Upper lobe of right lung (tissue), 1 donor: ENCODE results near the gene ZNF469. TPM values are rescaled to one million over a fixed set of nuclear protein-coding genes. Genes with fewer than 3 reads are reported as not detected.

Experiments
- ATAC-seq: fragments of 200-7000 bp; cut with Tn5 transposase; one replicate; pipeline ENCODE4 v1.9.1; 2020; ENCODE audit warnings: mild to moderate bottlenecking, moderate library complexity
- DNase-seq: peaks from one replicate; pipeline ENCODE4 v3.0.0-alpha.2; 2020
- H3K27ac ChIP-seq: fragments of 200-600 bp; one replicate; pipeline ENCODE4 v1.8.0; 2022
- H3K27me3 ChIP-seq: fragments of 200-600 bp; one replicate; pipeline ENCODE4 v1.8.0; 2022; ENCODE audit warnings: mild to moderate bottlenecking
- H3K36me3 ChIP-seq: fragments of 200-600 bp; one replicate; pipeline ENCODE4 v1.8.0; 2022
- H3K4me1 ChIP-seq: fragments of 200-600 bp; one replicate; pipeline ENCODE4 v1.8.0; 2022
- H3K4me3 ChIP-seq: fragments of 200-600 bp; one replicate; pipeline ENCODE4 v1.8.0; 2022; ENCODE audit warnings: mild to moderate bottlenecking
- H3K9me3 ChIP-seq: fragments of 200-600 bp; one replicate; pipeline ENCODE4 v1.8.0; 2022
- intact Hi-C: fragments of 100-400 bp; cut with DNase I; formaldehyde crosslinking; loops from one replicate; pipeline ENCODE4 v1.11.0; 2022
- total RNA-seq: library from RNA; stranded (reverse); fragmentation: NEBNext Ultra II Directional; extraction: Animal tissue kit (Norgen Biotek cat#: 25700); gene quantifications from one replicate; pipeline ENCODE4 v1.2.1, GENCODE V29; 2021
- TF ChIP-seq, protein P1 (sequence below): fragments of 200-600 bp; IDR thresholded peaks from one replicate; pipeline ENCODE4 v1.8.0; 2022; ENCODE audit warnings: antibody characterized with exemption
- donor health status: DM: no; HTN: yes; CAD: no; lungs with severe emphysema.

Gene ZNF469
- total RNA-seq, 1 donor from 2014 or later = 2.1 TPM

- TF ChIP-seq, protein P1, sequence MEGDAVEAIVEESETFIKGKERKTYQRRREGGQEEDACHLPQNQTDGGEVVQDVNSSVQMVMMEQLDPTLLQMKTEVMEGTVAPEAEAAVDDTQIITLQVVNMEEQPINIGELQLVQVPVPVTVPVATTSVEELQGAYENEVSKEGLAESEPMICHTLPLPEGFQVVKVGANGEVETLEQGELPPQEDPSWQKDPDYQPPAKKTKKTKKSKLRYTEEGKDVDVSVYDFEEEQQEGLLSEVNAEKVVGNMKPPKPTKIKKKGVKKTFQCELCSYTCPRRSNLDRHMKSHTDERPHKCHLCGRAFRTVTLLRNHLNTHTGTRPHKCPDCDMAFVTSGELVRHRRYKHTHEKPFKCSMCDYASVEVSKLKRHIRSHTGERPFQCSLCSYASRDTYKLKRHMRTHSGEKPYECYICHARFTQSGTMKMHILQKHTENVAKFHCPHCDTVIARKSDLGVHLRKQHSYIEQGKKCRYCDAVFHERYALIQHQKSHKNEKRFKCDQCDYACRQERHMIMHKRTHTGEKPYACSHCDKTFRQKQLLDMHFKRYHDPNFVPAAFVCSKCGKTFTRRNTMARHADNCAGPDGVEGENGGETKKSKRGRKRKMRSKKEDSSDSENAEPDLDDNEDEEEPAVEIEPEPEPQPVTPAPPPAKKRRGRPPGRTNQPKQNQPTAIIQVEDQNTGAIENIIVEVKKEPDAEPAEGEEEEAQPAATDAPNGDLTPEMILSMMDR = no peak
- DNase-seq = no peak
- no peak overlapping the region for H3K4me3 ChIP-seq
- peaks cover 14% of the 10 kb centered on the region for H3K27me3 ChIP-seq
- H3K36me3 ChIP-seq = no peaks in the 10 kb centered on the region
- no peak for ATAC-seq
- H3K9me3 ChIP-seq = no peaks in the 10 kb centered on the region
- H3K4me1 ChIP-seq = peaks cover 8% of the 10 kb centered on the region
- intact Hi-C loops = no loop called here
- H3K27ac ChIP-seq = no peak overlapping the region
Measured at GRCh38 chr16:88389191-88389590, 6.4 kb downstream of the ZNF469 start.

DNA sequence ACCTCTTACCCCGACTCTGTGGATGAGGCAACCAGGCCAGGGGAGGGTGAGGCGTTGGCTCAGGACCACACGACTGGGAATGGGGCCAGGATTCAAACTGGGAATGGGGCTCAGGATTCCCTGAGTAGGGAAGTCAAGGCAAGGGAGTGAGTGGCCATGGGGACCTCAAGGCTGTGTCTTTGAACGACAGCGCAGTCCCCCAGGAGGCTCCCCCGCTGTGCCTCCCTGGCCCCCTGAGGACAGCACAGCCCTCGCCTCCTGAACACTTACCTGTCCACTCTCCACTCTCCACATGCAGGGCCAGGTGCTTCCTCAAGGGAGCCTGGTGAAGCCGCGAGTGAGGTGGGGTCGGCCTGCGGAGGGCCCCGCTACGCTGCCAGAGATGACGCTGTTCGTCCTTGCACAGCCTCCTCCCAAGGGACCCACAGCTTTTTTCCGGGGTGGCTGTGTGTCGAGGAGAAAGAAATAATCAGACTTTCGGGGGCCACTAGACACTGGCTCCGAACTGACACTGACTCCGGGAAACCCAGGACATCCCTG lies 6.9 kb downstream of the ZNF469 start:
- peaks cover 6% of the 10 kb centered on the region for H3K4me1 ChIP-seq
- no peaks in the 10 kb centered on the region for H3K36me3 ChIP-seq
- no peaks in the 10 kb centered on the region for H3K9me3 ChIP-seq
- intact Hi-C loops = no loop called here
- TF ChIP-seq, protein P1 = no peak
- H3K27ac ChIP-seq = no peak overlapping the region
- peaks cover 9% of the 10 kb centered on the region for H3K27me3 ChIP-seq
- no peak for DNase-seq
- no peak overlapping the region for H3K4me3 ChIP-seq
- no peak for ATAC-seq

DNA sequence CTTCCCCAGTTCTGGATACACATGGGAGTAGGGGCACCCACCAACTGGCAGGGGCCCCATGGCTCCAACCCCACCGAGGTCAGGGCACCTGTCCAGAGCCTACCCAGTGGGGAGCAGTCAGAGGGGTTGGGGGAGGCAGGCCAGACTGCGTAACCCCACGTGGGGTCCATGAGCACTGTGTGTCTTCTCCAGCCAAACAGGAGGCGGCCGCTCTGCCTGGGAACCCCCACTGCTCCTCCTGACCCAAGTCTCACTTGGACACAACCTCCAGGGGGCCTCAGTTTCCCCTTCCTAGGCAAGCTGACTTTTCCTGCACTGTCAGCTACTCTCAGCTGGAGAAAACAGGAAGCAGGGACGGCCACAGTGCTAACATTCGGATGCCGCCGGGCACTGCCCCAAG lies 7.5 kb downstream of the ZNF469 start:
- Histone ChIP-seq H3K4me3 (no peak overlapping the region), H3K27me3 (peaks cover 4% of the 10 kb centered on the region), H3K36me3 (no peaks in the 10 kb centered on the region), H3K4me1 (peaks cover 6% of the 10 kb centered on the region), H3K9me3 (no peaks in the 10 kb centered on the region), H3K27ac (no peak overlapping the region)
- TF ChIP-seq, protein P1 = no peak
- DNase-seq = no peak
- intact Hi-C loops = no loop called here
- ATAC-seq = no peak

DNA sequence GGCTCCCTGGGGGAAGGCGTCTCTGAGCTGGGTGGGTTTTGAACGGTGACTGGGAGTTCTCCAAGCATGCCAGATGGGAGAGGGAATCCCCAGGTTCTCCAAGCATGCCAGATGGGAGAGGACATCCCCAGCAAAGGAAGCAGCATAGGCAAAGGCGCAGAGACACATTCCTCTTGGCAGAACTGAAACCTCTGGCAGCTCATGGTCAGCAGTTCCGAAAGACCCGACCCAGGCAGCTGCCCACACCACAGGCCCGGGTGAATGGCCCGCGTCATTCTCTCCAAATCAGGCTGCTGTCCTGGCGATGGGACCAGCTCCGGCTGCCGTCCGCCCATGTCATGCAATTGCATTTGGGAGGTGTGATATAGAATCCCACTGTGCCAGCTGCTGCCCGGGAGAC lies 8.0 kb downstream of the ZNF469 start:
- ATAC-seq (no peak), DNase-seq (no peak)
- H3K27me3 ChIP-seq = peaks cover 4% of the 10 kb centered on the region
- H3K27ac ChIP-seq = no peak overlapping the region
- TF ChIP-seq, protein P1 = no peak
- no peaks in the 10 kb centered on the region for H3K36me3 ChIP-seq
- H3K4me3 ChIP-seq = no peak overlapping the region
- intact Hi-C loops = no loop called here
- H3K9me3 ChIP-seq = no peaks in the 10 kb centered on the region
- peaks cover 6% of the 10 kb centered on the region for H3K4me1 ChIP-seq

- Histone ChIP-seq H3K27ac (no peak overlapping the region), H3K27me3 (peaks cover 4% of the 10 kb centered on the region), H3K36me3 (no peaks in the 10 kb centered on the region), H3K4me3 (no peak overlapping the region), H3K4me1 (peaks cover 6% of the 10 kb centered on the region), H3K9me3 (no peaks in the 10 kb centered on the region)
- DNase-seq (no peak), ATAC-seq (no peak)
- intact Hi-C loops = no loop called here
- TF ChIP-seq, protein P1 = no peak
Measured at GRCh38 chr16:88391144-88391850, 8.5 kb downstream of the ZNF469 start.
